ENCODE measurements around the gene C11orf24.

The C11orf24 gene

DNA sequence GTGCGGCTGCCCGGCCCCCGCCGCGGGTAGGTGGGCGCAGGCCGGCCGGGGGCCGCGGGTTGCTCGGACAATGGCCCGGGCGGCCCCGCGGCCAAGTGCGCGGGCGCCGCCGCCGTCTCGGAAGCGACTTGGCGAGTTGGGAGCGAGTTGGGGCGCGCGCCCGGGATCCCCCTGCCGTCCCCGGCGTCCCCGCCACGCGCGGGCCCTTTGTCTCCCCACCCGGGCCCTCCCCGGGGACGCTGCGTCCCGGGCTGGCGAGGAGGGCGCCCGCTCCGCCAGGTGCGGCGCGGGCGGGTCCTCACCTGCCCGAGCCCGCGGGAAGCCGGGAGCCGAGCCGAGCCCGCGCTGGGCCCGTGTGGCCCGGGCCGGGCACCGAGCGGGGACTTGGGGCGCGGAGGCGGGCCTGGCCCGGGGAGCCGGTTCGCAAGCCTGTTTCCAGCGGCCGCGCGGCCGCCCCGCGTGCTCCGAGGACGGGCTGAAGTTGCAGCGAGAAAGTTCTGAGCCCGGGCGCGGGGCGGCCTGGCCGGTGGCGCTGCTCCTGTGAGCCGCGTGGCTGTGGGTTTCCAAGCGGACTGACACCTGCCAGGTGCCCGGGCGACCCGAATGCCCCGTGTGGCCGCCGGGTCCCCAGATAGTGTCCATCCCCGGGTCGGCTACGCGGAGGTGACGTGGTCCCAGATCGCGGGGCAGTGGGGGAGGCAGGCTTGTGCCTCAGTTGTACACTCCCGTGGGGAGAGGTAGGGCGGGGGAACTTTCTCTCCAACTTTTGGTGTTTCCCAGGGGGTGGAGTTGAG is 41.2 kb upstream of the C11orf24 start:
- TF ChIP-seq, protein P1, sequence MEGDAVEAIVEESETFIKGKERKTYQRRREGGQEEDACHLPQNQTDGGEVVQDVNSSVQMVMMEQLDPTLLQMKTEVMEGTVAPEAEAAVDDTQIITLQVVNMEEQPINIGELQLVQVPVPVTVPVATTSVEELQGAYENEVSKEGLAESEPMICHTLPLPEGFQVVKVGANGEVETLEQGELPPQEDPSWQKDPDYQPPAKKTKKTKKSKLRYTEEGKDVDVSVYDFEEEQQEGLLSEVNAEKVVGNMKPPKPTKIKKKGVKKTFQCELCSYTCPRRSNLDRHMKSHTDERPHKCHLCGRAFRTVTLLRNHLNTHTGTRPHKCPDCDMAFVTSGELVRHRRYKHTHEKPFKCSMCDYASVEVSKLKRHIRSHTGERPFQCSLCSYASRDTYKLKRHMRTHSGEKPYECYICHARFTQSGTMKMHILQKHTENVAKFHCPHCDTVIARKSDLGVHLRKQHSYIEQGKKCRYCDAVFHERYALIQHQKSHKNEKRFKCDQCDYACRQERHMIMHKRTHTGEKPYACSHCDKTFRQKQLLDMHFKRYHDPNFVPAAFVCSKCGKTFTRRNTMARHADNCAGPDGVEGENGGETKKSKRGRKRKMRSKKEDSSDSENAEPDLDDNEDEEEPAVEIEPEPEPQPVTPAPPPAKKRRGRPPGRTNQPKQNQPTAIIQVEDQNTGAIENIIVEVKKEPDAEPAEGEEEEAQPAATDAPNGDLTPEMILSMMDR (IDR thresholded peaks at IDR 0.05; ENCODE audit: insufficient read depth, missing control alignments) = no peak
- DNase-seq (ENCODE audit: insufficient read length, low spot score) (no peak), FAIRE-seq (no peak)

GRCh38 chr11:68312117-68312779 is 40.5 kb upstream of the C11orf24 start, which contains the start of gene LRP5:
LRP5 (plus strand) TSS chr11:68312591; CDS start chr11:68312715, 124 bp downstream.
- DNase-seq (ENCODE audit: insufficient read length, low spot score) = peak; percentile 65
- TF ChIP-seq, protein P1 (IDR thresholded peaks at IDR 0.05; ENCODE audit: insufficient read depth, missing control alignments) = no peak
- no peak for FAIRE-seq

DNA sequence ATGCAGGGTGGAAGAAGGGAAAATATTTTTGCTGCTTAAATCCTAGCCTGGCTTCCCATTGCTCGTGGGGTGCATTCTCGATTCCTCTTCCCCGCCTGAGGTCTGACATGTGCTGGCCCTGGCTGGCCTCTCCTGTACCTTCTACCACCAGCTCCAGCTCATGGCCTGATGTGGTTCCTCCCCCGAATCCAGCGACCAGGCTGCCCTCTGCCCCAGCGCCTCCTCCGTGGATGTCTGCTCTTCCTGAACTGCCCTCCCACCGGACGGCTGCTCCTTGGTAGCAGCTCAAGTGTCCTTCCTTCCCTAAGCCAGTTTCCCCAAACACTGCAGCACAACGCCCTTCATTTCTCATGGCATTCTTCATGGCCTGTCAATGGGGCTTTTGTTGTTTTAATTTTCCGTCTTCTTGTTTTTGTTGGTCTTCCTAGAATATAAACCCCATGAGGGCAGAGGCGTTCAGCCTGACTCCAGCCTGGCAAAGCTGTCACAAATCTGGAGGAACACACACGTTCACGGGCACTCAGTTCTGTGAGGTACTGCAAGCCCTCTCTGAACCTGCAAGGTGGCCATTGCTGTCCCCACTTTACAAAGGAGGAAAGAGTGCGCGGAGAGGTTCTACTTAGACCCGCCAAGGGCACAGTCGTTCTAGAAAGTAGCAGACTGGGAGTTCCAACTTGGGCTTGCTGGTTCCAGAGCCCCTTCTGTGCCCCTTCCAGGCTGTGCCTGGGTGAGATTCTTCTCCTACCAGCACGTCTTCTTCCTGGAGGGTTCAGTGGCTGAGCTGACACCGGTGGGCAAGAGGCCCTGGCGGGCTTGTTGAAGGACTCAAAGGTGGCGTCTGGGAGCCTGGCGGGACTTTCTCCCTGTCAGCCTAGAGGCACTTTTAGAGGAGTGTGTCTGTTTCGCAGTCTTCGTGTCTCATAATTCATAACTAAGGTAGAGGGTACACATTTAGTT is 39.7 kb upstream of the C11orf24 start:
- no peak for DNase-seq (ENCODE audit: insufficient read length, low spot score)

DNA sequence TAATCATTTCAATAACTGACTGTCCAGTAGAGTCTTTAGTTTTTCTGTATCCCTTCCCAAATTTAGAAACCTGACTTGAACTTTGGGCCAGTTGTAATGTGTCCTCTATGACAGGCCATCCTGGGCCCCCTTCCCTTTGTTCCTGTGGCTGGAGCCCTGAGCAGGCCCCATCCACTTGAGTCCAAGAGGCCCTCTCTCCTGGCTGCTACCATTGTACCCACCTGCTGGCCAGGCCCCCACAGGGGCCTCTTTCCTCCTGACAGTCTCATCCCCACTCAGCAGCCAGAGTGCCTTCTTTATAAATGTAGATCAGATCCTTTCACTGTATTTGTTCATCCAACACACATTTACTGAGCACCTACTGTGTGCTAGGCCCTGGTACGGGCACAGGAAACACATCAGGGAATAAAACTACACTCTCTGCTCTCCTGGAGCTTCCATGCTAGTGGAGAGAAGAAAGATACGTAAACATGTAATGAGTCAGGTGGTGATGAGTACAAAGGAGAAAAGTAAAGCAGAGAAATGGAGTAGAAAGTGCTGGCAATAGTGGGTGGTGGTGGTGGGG is 37.9 kb upstream of the C11orf24 start:
- DNase-seq (ENCODE audit: insufficient read length, low spot score) (no peak), FAIRE-seq (no peak)
- TF ChIP-seq, protein P1 (IDR thresholded peaks at IDR 0.05; ENCODE audit: insufficient read depth, missing control alignments) = no peak

More for the DNA sequence above, 39.7 kb upstream of the C11orf24 start:
- TF ChIP-seq, protein P1 (IDR thresholded peaks at IDR 0.05; ENCODE audit: insufficient read depth, missing control alignments) = no peak
- FAIRE-seq = no peak

DNA sequence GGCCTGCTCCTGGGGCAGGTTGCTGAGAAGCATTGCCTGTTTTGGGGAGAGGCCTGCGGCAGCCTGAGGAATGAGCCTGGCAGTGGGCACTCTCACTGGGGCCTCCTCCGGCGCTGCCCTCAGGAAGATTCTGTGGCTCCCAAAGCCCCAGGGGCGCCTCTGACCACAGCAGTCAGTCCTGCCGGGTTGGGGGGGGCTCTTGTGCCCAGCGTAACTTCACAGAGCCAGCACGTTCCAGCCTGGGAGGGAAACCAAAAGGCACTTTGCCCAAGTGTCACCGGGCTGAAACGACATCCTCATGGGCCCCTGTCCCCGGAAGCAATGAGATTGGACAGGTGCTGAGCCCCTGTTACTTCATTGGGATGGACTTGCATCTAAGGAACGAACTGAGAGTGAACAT is 36.3 kb upstream of the C11orf24 start:
- TF ChIP-seq, protein P1 (IDR thresholded peaks at IDR 0.05; ENCODE audit: insufficient read depth, missing control alignments) = no peak
- FAIRE-seq (no peak), DNase-seq (ENCODE audit: insufficient read length, low spot score) (no peak)

GRCh38 chr11:68306636-68307035 is 34.9 kb upstream of the C11orf24 start:
- DNase-seq (ENCODE audit: insufficient read length, low spot score) (no peak), FAIRE-seq (no peak)
- TF ChIP-seq, protein P1 (IDR thresholded peaks at IDR 0.05; ENCODE audit: insufficient read depth, missing control alignments) = no peak
